ENCODE data around the gene MYL3. TPM values are rescaled to one million over a fixed set of nuclear protein-coding genes. Genes with fewer than 3 reads are reported as not detected.

MYL3 gene
- total RNA-seq, 1 donor from 2014 or later = 3,804 TPM

DNA sequence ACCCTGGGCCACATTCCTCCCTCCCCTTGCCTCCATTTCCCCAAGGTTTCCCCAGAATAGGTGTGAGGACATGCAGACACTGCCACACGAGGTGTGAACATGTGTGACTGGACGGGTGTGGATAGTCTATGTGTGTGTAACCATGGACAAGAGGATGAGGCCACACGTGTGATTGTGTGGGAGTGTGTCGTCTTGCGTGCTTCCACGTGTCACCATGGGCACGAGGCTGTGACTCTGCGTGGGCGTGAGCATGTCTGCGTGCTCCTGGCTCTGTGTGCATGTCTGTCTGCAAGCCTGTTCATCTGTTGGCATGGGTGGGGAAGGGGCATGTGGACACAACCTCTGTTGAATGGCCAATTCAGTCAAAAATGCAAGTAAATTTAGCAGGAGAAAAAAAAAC is 6.2 kb upstream of the MYL3 start:
- DNase-seq (ENCODE audit: low spot score) = no peak
- intact Hi-C loops (cut with DNase I) = no loop called here

DNA sequence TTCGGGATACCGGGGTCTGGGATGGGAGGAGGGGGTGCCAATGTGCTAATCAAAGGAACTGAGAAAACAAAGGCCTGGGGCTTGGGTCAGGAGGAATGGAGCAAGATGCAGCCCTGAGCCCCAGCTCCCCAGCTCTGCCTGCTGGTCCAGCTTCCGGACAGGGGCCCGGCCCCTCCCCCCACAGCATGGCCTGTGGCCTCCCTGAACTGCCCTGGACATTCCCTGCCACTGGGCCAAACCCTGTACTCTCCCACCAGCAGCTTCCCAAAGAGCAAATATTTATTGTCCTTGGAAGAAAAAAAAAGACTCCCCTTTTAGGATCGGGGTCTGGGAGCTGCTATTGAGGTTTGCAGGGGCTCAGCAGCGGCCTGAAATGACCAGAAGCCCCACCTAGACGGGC is 5.7 kb upstream of the MYL3 start:
- intact Hi-C loops (cut with DNase I) = no loop called here
- no peak for DNase-seq (ENCODE audit: low spot score)

DNA sequence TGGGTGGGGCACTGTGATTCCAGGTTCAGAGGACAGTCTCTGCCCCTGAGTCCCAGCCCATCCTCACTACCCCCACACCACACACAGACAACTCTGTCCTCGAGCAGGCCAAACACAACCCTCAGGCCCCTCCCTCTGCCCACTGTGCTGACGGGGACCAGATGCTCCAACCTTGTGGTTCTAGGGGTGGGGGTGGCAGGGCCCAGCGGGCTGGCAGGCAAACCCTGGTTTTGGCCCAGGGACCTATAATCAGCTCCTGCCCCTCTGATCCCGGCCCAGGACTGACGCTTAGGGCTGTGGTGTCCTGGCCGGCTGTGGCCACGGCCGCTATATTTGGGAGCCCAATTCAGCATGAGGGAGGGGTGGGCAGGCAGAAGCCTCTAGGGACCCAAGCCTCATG is 5.0 kb upstream of the MYL3 start:
- intact Hi-C loops (cut with DNase I) = no loop called here
- no peak for DNase-seq (ENCODE audit: low spot score)

DNA sequence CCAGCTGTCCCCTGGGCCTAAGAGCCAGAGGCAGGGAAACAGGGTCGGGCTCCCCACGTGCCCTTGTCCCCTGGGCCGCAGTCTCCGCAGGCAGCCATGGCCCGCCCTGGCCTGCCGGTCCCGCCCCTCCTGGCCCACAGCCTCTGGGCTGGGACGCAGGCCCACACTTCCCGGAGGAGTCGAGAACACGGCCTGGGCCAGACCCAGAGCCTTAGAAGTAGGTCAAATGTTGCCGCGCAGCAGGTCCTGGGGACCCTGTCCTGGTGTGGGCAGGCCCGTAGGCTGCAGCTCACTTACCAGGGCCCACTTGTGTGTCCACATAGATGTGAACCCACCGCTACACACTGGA is 4.3 kb upstream of the MYL3 start:
- DNase-seq (ENCODE audit: low spot score) = peak; percentile 94
- intact Hi-C loops (cut with DNase I) = loop anchor here (1.0 kb wide), 1 partner anchor 42 kb away; no protein-coding TSS in a partner anchor

DNA sequence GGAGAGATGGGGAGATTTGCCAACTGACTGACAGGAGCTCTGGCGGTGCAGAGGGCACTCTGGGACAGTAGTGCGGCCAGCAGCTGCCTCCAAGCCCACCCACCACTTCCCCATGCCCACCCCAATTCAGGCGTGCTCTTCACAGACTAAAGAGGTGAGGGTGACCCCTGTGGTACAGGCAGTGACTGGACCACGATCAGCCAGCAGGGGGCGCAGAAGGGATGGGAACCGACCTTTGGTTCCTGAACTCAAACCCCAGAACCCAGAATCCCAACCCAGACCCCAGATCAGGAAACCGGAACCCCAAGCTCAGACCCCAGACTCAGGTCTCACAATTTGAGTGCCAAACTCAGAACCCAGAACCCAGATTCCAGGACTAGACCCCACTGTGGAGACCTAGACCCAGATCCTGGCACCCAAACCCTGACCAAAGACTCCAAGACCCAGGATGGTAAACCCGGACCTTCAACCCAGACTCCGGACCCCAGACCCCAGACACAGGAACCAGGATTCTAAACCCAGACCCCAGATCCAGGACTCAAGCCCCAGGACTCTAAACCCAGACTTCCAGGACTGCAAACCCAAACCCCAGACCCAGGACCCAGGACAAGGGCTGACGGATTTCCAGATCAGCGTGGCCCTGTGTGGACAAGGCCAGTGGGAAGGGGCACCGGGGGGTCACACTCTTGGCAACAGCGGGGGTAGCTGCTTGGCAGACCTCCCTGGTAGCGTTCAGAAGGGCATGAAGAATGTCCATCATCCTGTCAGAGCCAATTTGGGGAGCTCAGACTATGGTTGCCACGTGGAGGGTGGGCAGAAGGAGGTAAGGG is 3.7 kb upstream of the MYL3 start:
- peak; percentile 92 for DNase-seq (ENCODE audit: low spot score)

DNA sequence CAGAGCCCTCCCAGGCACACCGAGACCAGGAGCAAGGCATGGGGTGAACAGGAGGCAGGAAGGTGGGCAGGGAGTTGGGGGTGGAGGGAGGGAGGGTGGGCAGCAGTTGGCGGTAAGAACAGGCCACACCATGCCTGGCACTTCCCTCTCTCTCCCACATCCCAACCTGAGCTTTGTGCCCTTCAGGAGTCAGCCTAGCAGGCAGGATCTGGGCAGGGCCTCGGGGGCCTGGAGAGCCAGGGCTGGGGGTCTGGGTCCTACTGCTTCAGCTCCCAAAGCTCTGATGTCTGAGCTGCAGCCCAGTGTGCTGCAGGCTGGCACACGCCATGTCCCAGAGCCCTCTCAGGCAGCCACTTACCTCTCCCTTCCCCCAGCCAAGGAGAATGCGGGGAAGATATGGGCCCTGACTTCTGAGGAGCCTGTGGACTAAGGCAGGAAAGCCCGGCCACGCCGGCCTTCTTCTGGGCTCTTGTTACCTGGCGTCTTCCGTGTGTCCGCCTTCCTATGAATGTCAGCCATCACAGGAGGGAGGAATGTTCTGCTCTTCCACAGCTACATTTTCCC is 2.9 kb upstream of the MYL3 start:
- DNase-seq (ENCODE audit: low spot score) = no peak
- intact Hi-C loops (cut with DNase I) = loop anchor here (1.0 kb wide), 1 partner anchor 29 kb away; no protein-coding TSS in a partner anchor

More for the DNA sequence above, 3.7 kb upstream of the MYL3 start:
- intact Hi-C loops (cut with DNase I) = loop anchor here (1.0 kb wide), 2 partner anchors 28 to 42 kb away; no protein-coding TSS in a partner anchor

DNA sequence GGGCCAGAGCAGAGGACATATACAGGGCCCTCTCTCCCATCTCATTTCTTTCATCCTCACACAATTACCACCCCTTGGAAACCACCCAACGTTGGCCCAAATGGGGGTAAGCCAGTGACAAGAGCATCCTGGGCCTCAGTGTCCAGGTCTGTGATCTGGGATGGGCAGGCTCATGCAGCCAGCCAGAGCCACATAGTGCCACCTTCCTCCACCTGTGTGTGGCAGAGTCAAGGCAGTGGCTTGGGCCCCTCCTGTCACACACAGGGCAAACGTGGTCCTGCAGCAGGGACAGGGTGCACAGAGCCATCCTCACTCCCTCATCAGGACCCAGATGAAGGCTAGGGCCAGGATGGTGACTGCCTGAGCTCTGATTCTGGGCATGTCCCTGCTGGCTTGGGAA is 2.3 kb upstream of the MYL3 start:
- no peak for DNase-seq (ENCODE audit: low spot score)
- intact Hi-C loops (cut with DNase I) = no loop called here

DNA sequence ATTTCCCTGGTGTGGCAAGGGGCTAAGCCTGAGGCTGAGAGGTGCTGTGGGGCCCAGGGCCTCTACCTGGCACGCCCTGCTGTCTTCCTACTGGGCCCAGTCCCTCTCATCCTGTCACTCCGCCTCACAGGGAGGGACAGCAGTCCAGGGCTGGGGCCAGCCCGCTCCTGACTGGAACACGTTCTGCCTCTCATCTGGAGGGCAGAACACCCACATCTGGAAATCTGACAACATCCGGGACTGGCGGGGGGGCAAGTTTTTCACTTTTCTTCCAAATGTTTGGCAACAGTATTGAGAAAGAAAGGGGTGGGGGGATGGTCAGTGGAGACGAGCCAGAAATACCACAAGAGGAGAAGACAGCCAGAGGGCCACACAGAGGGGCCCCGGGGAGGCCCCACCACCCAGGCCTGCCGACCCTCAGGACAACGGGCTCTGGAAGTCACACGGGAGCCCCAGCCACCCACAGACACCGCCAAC is 1.8 kb upstream of the MYL3 start:
- DNase-seq (ENCODE audit: low spot score) = peak; percentile 83
- intact Hi-C loops (cut with DNase I) = no loop called here

DNA sequence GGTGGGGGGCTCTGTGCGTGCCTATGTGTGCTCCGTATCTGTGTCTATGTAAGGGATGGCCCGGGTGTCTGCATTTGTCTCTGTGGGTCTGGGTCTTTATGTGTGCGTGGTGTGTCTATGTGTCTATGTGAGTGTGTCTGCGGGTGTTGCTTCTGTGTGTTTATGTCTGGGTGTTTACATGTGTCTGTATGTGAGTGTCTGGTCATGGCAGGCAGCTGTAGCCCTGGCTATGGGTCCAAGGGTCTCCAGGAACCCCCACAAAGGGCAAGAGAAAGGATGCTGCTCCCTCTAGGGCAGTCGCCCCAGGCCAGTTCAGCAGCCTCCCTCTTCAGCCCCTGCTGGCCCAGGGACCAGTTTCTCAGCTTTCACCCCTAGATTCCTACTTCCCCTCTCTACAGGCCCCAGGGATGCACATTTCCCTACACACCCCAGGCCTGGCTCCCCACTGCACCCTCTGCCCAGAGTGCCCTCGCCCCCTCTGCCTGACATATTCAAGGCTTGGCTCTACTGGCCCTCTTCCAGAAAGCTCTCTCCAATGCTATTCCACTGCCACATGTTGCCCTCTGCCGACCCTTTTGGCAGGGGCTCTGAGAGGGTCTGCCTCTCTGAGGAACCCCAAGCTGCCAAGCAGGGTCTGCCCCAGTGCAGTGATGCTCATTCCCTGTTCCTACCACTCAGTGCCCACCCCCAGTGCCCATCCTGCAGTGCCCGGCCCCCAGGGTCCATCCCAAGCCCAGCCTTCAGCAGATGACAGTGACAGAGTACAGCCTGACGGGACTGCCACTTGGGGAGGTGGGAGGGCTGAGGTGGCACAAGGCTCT is 1.0 kb upstream of the MYL3 start:
- peak; percentile 66 for DNase-seq (ENCODE audit: low spot score)
- intact Hi-C loops (cut with DNase I) = loop anchor here (5.0 kb wide), 1 partner anchor 172 kb away; the partner anchor contains the start of gene ALS2CL

DNA sequence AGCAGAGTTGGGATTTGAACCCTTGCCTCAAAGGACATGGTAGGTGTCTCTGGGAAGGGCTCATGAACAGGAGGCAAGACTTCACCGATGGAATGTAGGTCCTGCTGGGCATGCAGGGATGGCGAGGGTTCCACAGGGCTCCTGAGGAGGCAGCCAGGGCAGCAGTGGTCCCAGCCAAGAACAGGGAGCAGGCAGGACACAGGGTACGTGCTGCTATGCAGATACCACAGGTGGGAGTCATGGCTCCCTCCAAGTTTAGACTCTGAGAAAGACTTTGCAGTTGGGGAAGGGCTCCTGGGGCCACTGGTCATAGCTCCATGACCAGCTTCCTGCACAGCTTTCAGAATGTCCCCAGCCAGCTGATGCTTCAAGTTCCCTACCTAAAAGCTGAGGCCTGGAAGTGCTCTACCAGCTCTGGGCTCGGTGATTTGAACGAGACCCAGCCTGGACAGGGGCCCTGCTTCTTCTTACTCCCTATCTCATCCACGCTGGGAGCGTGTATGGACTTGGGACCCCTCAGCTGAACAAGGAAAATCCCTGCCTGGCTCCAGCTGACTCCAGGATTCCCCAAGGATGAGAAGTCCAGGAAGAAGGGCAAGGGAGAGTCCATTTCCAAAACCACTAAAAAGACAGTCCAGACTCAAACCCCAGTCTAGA is 747 bp downstream of the MYL3 start:
- DNase-seq (ENCODE audit: low spot score) = peak; percentile 72
- intact Hi-C loops (cut with DNase I) = loop anchor here (1.0 to 5.0 kb wide), 2 partner anchors 170 to 296 kb away; partner anchors contain the start of genes ALS2CL and LRRC2

DNA sequence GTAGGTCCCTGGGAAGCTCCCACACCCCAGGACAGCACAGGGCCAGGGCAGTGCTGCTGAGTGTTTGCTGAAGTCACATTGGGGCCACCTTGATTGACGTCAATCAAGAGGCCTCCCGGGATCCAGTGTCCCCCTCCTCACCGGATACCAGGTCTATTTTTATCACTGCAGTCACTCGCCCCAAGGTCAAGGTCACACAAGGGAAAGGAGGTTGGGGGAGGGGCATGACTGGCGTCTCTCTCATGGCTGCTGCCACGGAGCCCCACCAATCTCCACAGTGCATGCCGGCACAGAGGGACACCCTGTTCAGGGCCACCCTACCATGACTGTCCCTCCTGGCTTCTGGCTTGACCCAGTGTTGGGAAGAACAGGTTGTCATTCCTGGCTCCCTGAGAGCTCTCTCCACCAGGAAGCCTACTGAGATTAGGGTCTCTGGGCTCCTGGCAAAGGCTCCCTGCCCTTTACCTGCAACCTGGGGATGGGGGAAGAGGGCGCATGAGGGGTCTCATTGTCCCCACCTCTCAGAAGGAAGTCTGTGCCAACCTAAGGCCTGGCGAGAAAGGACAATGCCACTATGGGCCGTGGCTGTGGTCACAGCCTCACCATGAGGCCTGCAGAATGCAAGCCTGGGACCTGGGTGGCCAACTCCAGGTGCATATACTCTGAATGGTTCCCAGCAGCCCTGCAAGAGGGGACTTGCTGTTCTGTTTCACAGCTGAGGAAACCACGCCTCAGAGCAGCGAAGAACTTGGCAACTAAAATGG is 1.5 kb downstream of the MYL3 start:
- peak; percentile 82 for DNase-seq (ENCODE audit: low spot score)
- intact Hi-C loops (cut with DNase I) = loop anchor here (5.0 kb wide), 1 partner anchor 169 kb away; the partner anchor contains the start of gene ALS2CL

DNA sequence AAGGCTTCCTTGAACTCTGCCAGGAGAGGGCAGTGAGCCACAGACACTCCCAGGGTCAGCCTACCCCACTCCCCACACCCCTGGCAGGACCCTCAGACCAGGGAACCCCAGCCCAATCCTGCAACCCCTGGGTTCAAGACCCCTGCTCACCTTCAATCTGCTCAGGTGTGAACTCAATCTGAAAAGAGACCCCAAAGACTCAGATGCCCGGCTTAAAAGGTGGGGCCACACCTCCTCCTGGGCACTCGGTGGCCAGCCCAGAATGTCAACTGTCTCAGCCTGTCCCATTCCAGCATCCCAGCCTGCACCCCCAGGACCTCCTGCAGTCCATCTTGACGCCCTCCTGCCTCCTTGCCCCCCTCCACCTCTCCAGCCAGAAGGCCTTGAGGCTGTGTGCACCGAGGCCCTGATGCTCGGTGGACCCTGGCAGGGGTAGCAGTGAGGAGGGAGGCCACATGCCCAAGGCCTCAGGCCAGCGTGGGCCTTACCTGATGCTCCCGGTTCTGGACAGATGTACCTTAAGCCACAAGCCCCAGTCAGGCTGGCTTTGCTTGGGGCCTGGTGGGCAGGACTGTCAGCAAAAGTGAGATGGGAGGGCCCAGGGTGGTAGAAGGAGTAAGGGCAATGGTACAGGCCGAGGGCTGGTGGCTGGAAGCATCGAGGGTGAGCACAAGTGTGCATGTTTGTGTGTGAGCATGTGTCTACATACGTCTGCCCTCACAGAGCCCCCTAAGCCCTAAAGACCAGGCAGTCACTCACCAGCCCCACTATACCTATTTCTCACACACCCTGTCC is 2.2 kb downstream of the MYL3 start:
- DNase-seq (ENCODE audit: low spot score) = peak; percentile 79
- intact Hi-C loops (cut with DNase I) = loop anchor here (5.0 kb wide), 1 partner anchor 169 kb away; the partner anchor contains the start of gene ALS2CL

DNA sequence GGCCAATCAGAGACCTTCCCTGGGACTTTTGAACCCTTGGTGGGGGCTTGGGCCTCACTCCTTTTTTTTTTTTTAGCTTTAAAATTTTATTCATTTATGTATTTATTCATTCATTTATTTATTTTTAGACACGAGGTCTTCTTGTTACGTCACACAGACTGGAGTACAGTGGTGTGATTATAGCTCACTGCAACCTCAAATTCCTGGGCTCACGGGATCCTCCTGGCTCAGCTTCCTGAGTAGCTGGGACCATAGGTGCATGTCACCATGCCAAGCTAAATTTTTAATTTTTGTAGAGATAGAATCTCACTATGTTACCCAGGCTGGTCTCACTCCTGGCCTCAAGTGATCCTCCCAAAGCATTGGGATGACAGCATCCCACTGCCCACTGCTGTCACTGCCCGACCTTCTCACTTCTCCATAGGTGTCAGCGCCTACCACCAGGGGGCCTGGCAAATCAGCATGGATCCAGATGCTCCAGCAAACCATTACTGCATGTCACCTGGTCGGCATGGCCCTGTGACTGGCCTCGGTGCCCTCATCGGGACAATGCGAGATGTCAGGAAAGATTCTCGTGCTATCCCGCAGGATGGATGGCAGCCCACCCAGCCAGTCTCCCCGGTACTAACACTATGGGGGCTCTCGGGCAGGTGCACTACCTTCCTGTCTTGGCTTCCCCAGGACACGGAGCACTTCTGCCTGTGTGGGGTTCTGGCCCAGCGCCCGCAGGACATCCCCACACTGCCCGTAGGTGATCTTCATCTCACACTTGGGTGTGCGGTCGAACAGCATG is 3.0 kb downstream of the MYL3 start:
- intact Hi-C loops (cut with DNase I) = loop anchor here (5.0 kb wide), 1 partner anchor 168 kb away; the partner anchor contains the start of gene ALS2CL

DNA sequence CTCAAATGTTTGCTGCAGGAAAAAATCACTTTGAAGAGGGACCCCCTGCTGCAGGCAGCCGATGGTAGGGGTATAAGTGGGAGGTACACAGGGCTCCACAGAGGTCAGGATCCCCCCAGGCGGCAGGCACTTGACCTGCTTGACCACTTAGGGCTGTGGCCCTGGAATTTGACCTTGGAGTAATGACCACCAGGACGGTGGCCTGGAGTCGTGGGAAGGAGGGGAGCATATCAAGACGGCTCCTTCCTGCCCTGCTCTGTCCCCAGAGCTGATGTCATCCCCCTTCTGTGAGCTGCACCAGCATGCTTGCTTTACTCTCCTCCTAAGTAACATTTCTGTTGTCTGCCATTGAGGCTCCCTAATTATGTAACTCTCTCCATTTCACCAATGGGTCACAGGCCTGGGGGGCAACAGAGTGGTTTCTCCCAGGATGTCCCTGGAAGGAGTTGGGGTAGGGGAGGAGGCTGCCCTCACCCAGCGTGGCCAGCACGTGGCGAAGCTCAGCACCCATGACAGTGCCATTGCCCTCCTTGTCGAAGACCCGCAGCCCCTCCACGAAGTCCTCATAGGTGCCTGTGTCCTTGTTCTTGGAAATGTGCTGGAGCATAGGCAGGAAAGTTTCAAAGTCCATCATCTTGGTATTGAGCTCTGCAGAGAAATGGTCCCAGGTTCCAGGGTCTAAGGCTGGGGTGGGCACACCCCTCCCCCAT is 4.1 kb downstream of the MYL3 start:
- intact Hi-C loops (cut with DNase I) = no loop called here
- DNase-seq (ENCODE audit: low spot score) = peak; percentile 74

More for the DNA sequence above, 3.0 kb downstream of the MYL3 start:
- peak; percentile 75 for DNase-seq (ENCODE audit: low spot score)

DNA sequence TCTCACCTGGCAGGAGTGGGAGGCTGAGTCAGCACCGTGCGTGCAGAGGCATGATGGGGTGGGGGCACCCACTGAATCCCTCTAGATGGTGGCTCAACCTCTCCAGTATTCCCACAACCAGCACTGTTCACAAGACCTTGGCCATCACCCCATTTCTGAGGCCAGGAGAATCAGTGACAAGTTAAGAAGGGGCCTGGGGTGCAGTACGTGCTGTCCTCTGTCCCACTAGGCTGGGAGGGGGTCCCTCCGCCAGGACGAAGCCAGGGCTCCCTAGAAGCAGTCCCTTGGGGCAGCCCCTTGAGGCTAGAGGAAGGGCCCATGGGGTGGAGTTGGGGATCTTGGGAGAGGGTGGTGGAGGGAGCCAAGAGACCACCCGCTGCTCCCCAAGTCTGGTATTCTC is 4.8 kb downstream of the MYL3 start:
- intact Hi-C loops (cut with DNase I) = no loop called here
- peak; percentile 63 for DNase-seq (ENCODE audit: low spot score)

Data from cardiac septum (tissue), 1 donor.